OCI-LY7 (cell line): ENCODE results near the gene ZNF774. TPM values are rescaled to one million over a fixed set of nuclear protein-coding genes. Genes with fewer than 3 reads are reported as not detected.
A peak's percentile ranks its signal among the peaks of the same experiment; 100 is the strongest.

Experiments used
- BruUV-seq: library from RNA; stranded (reverse); fragments of 400-500 nt; replicated peaks from 2 replicates; lab custom pipeline; 2021; lab: Mats Ljungman, UMichigan
- CTCF ChIA-PET: fragments of 300-600 bp; sonication (Branson Sonifier 250); formaldehyde crosslinking; loops from one replicate; lab custom pipeline; 2022; ENCODE audit warnings: antibody characterized with exemption; ENCODE audit not compliant: unreplicated experiment; lab: Charles Lee
- POLR2A ChIA-PET: fragments of 300-600 bp; sonication (Branson Sonifier 250); formaldehyde crosslinking; loops from one replicate; lab custom pipeline; 2022; ENCODE audit warnings: antibody characterized with exemption; lab: Charles Lee
- DNase-seq: peaks from one replicate; pipeline ENCODE4 v3.0.0-alpha.2; 2015; ENCODE audit warnings: low spot score
- H2AFZ ChIP-seq: fragments of 200-600 bp; sonication (generic), shearing (Covaris generic); 2 replicates; pipeline ENCODE4 v1.6.1; 2014; ENCODE audit warnings: mild to moderate bottlenecking, antibody characterized with exemption, low read length, moderate library complexity
- H3K27ac ChIP-seq: fragments of 200-600 bp; sonication (generic); 2 replicates; pipeline ENCODE4 v1.5.1; 2014; ENCODE audit warnings: mixed run types, low read depth, mild to moderate bottlenecking, moderate library complexity, low read length, inconsistent platforms; ENCODE audit not compliant: poor library complexity, severe bottlenecking
- H3K36me3 ChIP-seq: fragments of 200-600 bp; sonication (generic); 2 replicates; pipeline ENCODE4 v1.6.1; 2014; ENCODE audit warnings: mild to moderate bottlenecking, antibody characterized with exemption, low read length, moderate library complexity, mixed read lengths; ENCODE audit not compliant: insufficient read depth
- H3K4me1 ChIP-seq: fragments of 200-600 bp; sonication (generic); 2 replicates; pipeline ENCODE4 v1.5.1; 2014; ENCODE audit warnings: mild to moderate bottlenecking, low read length; ENCODE audit not compliant: insufficient read depth, poor library complexity, severe bottlenecking
- H3K4me2 ChIP-seq: fragments of 200-600 bp; sonication (generic); 2 replicates; pipeline ENCODE4 v1.6.1; 2014; ENCODE audit warnings: mild to moderate bottlenecking, low read length
- H3K4me3 ChIP-seq: fragments of 200-600 bp; sonication (generic); 2 replicates; pipeline ENCODE4 v1.5.1; 2014; ENCODE audit warnings: mild to moderate bottlenecking, low read depth, low read length; ENCODE audit not compliant: poor library complexity, severe bottlenecking
- H3K79me2 ChIP-seq: fragments of 200-600 bp; sonication (generic); 2 replicates; pipeline ENCODE4 v1.6.1; 2016; ENCODE audit warnings: low read depth, mild to moderate bottlenecking, low read length, moderate library complexity, mixed read lengths; ENCODE audit not compliant: insufficient read depth
- H3K9me2 ChIP-seq: fragments of 200-600 bp; sonication (generic); 2 replicates; pipeline ENCODE4 v1.6.1; 2016; ENCODE audit warnings: mild to moderate bottlenecking, low read length, mixed read lengths; ENCODE audit not compliant: insufficient read depth
- H3K9me3 ChIP-seq: fragments of 200-600 bp; sonication (generic); 2 replicates; pipeline ENCODE4 v1.6.1; 2014; ENCODE audit warnings: mild to moderate bottlenecking, mixed run types, low read length, mixed read lengths
- H4K20me1 ChIP-seq: fragments of 200-600 bp; sonication (generic); 2 replicates; pipeline ENCODE4 v1.6.1; 2014; ENCODE audit warnings: mild to moderate bottlenecking, antibody characterized with exemption, low read length, moderate library complexity, mixed read lengths; ENCODE audit not compliant: insufficient read depth
- CTCF ChIP-seq: fragments of 200-600 bp; sonication (generic); conservative IDR thresholded peaks from 2 replicates; pipeline ENCODE4 v1.5.1; 2014; ENCODE audit warnings: mild to moderate bottlenecking, antibody characterized with exemption, low read length, moderate library complexity, mixed read lengths
- EZH2phosphoT487 ChIP-seq: fragments of 200-600 bp; sonication (generic); IDR thresholded peaks from 2 replicates; pipeline ENCODE4 v1.6.1; 2018; ENCODE audit warnings: low read depth, borderline replicate concordance, mild to moderate bottlenecking, mixed run types, antibody characterized with exemption, low read length, moderate library complexity, mixed read lengths
- intact Hi-C: fragments of 100-400 bp; cut with micrococcal nuclease; formaldehyde crosslinking; loops from one replicate; pipeline ENCODE4 v1.10.0; 2022; ENCODE audit not compliant: unreplicated experiment
- total RNA-seq, 2 experiments: library from RNA; depleted of rRNA in 1 of 2; stranded (reverse); fragments of >200 nt in 1 of 2; shearing (Covaris generic) in 1 of 2; gene quantifications; 2 replicates each; pipeline ENCODE4 v1.2.3, GENCODE V29; 2014 to 2022

The ZNF774 gene
- total RNA-seq, 2 experiments from 2014 or later: 1.2 to 1.6 TPM

GRCh38 chr15:90337256-90337655 lies 14.8 kb upstream of the ZNF774 start:
- no peak overlapping the region for H3K4me2 ChIP-seq
- H3K79me2 ChIP-seq: no peaks in the 10 kb centered on the region
- no peaks in the 10 kb centered on the region for H3K36me3 ChIP-seq
- no peaks in the 10 kb centered on the region for H4K20me1 ChIP-seq
- ChIA-PET CTCF (no interaction called here), POLR2A (no interaction called here)
- TF ChIP-seq EZH2phosphoT487 (no peak), CTCF (no peak)
- H3K4me1 ChIP-seq: peaks cover 9% of the 10 kb centered on the region
- no peaks in the 10 kb centered on the region for H3K9me2 ChIP-seq
- no peak overlapping the region for H3K27ac ChIP-seq
- no TSS peak for BruUV-seq
- H2AFZ ChIP-seq: no peak overlapping the region; the same call in 1 of the 2 replicates
- intact Hi-C loops: no loop called here
- DNase-seq: no peak
- no peak overlapping the region for H3K4me3 ChIP-seq
- no peaks in the 10 kb centered on the region for H3K9me3 ChIP-seq

GRCh38 chr15:90338532-90338931 lies 13.6 kb upstream of the ZNF774 start:
- H3K79me2 ChIP-seq: no peaks in the 10 kb centered on the region
- ChIA-PET CTCF (no interaction called here), POLR2A (no interaction called here)
- no peaks in the 10 kb centered on the region for H4K20me1 ChIP-seq
- H3K4me3 ChIP-seq: no peak overlapping the region
- no peak overlapping the region for H2AFZ ChIP-seq
- TF ChIP-seq EZH2phosphoT487 (no peak), CTCF (no peak)
- H3K4me1 ChIP-seq: peaks cover 17% of the 10 kb centered on the region
- no peak overlapping the region for H3K4me2 ChIP-seq
- H3K9me3 ChIP-seq: no peaks in the 10 kb centered on the region
- H3K36me3 ChIP-seq: no peaks in the 10 kb centered on the region
- intact Hi-C loops: no loop called here
- no peak overlapping the region for H3K27ac ChIP-seq
- no peaks in the 10 kb centered on the region for H3K9me2 ChIP-seq
- BruUV-seq: no TSS peak
- DNase-seq: no peak

GRCh38 chr15:90340345-90340744 lies 11.7 kb upstream of the ZNF774 start:
- Histone ChIP-seq H3K79me2 (no peaks in the 10 kb centered on the region), H3K9me2 (no peaks in the 10 kb centered on the region), H3K36me3 (no peaks in the 10 kb centered on the region), H3K27ac (no peak overlapping the region), H3K4me3 (no peak overlapping the region), H3K4me2 (no peak overlapping the region), H2AFZ (no peak overlapping the region), H4K20me1 (no peaks in the 10 kb centered on the region), H3K4me1 (peaks cover 17% of the 10 kb centered on the region), H3K9me3 (no peaks in the 10 kb centered on the region)
- ChIA-PET CTCF (no interaction called here), POLR2A (no interaction called here)
- BruUV-seq: no TSS peak
- DNase-seq: peak; percentile 60
- TF ChIP-seq CTCF (peak; percentile 50; the same call in 1 of the 2 replicates), EZH2phosphoT487 (no peak)
- intact Hi-C loops: no loop called here
